ENCODE results near the gene RYR2.

Gene RYR2

DNA sequence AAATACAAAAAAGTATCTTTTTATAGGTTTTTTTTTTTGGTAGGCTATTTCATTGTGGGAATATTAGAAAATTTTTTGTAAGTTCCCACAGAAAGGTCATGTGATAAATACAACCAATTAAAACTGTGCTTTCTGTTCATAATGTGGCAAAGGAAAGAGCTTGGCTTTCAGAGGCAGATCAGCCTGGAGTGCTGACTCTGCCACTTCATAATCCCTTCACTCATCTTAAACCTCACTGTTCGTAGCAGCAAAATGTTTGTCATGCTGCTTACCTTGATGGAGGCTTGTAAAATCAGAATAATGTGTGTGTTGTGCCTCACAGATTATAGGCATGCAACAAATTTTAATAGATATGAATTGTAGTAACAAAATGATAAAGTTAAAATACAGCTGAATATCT, 671.9 kb downstream of the RYR2 start:
- Histone ChIP-seq H3K9me3 (ENCODE audit: control insufficient read depth, low read length) (no peaks in the 10 kb centered on the region), H3K27ac (ENCODE audit: insufficient read depth, low read length, poor library complexity, severe bottlenecking) (no peak overlapping the region), H3K27me3 (replicated peaks; ENCODE audit: control insufficient read depth, insufficient read depth, low read length, poor library complexity, severe bottlenecking) (no peaks in the 10 kb centered on the region), H3K4me3 (ENCODE audit: insufficient read depth, low read depth, low read length, poor library complexity, severe bottlenecking) (no peak overlapping the region), H3K36me3 (ENCODE audit: control insufficient read depth, insufficient read depth, low read length) (no peaks in the 10 kb centered on the region), H3K4me1 (ENCODE audit: control insufficient read depth, insufficient read depth, low read length, poor library complexity, severe bottlenecking) (no peaks in the 10 kb centered on the region)
- DNase-seq: no peak

DNA sequence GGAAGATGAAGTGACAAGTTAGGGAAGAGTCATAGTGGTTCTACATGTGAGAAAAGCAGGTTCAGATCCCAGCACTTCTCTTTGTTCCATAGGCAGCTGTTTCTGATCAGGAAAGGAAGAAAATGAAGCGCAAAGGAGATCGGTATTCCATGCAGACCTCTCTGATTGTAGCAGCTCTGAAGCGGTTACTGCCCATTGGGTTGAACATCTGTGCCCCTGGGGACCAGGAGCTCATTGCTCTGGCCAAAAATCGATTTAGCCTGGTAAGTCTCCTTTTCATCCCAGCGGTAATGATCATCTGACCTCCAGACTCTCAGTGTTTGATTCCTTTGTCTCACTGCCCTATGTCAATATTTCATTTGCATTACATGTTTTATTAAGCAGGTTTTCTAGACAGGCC, 675.1 kb downstream of the RYR2 start:
- Histone ChIP-seq H3K9me3 (ENCODE audit: control insufficient read depth, low read length) (no peaks in the 10 kb centered on the region), H3K4me1 (ENCODE audit: control insufficient read depth, insufficient read depth, low read length, poor library complexity, severe bottlenecking) (no peaks in the 10 kb centered on the region), H3K27me3 (replicated peaks; ENCODE audit: control insufficient read depth, insufficient read depth, low read length, poor library complexity, severe bottlenecking) (no peaks in the 10 kb centered on the region), H3K36me3 (ENCODE audit: control insufficient read depth, insufficient read depth, low read length) (no peaks in the 10 kb centered on the region), H3K4me3 (ENCODE audit: insufficient read depth, low read depth, low read length, poor library complexity, severe bottlenecking) (no peak overlapping the region), H3K27ac (ENCODE audit: insufficient read depth, low read length, poor library complexity, severe bottlenecking) (no peak overlapping the region)
- DNase-seq: no peak

GRCh38 chr1:237730826-237731350, 688.9 kb downstream of the RYR2 start:
- Histone ChIP-seq H3K27ac (ENCODE audit: insufficient read depth, low read length, poor library complexity, severe bottlenecking) (no peak overlapping the region), H3K36me3 (ENCODE audit: control insufficient read depth, insufficient read depth, low read length) (no peaks in the 10 kb centered on the region), H3K4me3 (ENCODE audit: insufficient read depth, low read depth, low read length, poor library complexity, severe bottlenecking) (no peak overlapping the region), H3K4me1 (ENCODE audit: control insufficient read depth, insufficient read depth, low read length, poor library complexity, severe bottlenecking) (no peaks in the 10 kb centered on the region), H3K9me3 (ENCODE audit: control insufficient read depth, low read length) (no peaks in the 10 kb centered on the region), H3K27me3 (replicated peaks; ENCODE audit: control insufficient read depth, insufficient read depth, low read length, poor library complexity, severe bottlenecking) (no peaks in the 10 kb centered on the region)
- no peak for DNase-seq

GRCh38 chr1:237732657-237733056, 690.7 kb downstream of the RYR2 start:
- H3K9me3 ChIP-seq (ENCODE audit: control insufficient read depth, low read length): no peaks in the 10 kb centered on the region
- H3K4me3 ChIP-seq (ENCODE audit: insufficient read depth, low read depth, low read length, poor library complexity, severe bottlenecking): no peak overlapping the region
- no peaks in the 10 kb centered on the region for H3K36me3 ChIP-seq (ENCODE audit: control insufficient read depth, insufficient read depth, low read length)
- no peaks in the 10 kb centered on the region for H3K27me3 ChIP-seq (replicated peaks; ENCODE audit: control insufficient read depth, insufficient read depth, low read length, poor library complexity, severe bottlenecking)
- no peaks in the 10 kb centered on the region for H3K4me1 ChIP-seq (ENCODE audit: control insufficient read depth, insufficient read depth, low read length, poor library complexity, severe bottlenecking)
- DNase-seq: no peak
- H3K27ac ChIP-seq (ENCODE audit: insufficient read depth, low read length, poor library complexity, severe bottlenecking): no peak overlapping the region

DNA sequence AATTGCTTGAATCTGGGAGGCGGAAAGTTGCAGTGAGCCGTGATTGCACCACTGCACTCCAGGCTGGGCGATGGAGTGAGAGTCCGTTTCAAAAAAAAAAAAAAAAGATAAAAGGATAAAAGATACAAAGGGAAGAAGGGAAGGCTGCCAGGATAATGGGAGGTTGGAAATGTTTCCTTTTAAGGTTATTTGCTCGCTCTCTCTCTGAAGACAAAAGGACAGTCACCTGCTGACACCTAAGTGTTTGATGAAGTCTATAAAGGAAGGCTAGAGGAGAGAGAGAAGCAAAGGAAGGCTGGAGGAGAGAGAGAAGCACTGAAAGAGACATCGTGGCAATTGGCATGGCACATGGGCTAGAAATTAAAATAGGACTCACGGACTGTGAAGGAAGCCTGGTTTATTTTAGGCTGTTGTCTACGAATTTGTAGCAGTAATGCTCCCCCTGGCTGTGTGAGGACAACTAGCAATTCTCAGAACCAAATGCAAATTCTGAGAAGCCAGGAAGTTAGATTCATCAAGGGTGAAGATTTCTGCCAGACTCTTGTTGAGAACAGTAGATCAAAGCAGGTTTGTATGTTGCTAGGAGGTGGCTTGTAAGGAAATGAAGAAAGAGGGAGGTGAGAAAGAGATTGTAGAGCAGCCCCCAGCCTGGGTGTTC, 694.5 kb downstream of the RYR2 start:
- Histone ChIP-seq H3K27me3 (replicated peaks; ENCODE audit: control insufficient read depth, insufficient read depth, low read length, poor library complexity, severe bottlenecking) (no peaks in the 10 kb centered on the region), H3K9me3 (ENCODE audit: control insufficient read depth, low read length) (no peaks in the 10 kb centered on the region), H3K36me3 (ENCODE audit: control insufficient read depth, insufficient read depth, low read length) (no peaks in the 10 kb centered on the region), H3K4me1 (ENCODE audit: control insufficient read depth, insufficient read depth, low read length, poor library complexity, severe bottlenecking) (no peaks in the 10 kb centered on the region), H3K4me3 (ENCODE audit: insufficient read depth, low read depth, low read length, poor library complexity, severe bottlenecking) (no peak overlapping the region), H3K27ac (ENCODE audit: insufficient read depth, low read length, poor library complexity, severe bottlenecking) (no peak overlapping the region)
- DNase-seq: no peak

GRCh38 chr1:237737448-237737847, 695.5 kb downstream of the RYR2 start:
- Histone ChIP-seq H3K4me3 (ENCODE audit: insufficient read depth, low read depth, low read length, poor library complexity, severe bottlenecking) (no peak overlapping the region), H3K27ac (ENCODE audit: insufficient read depth, low read length, poor library complexity, severe bottlenecking) (no peak overlapping the region), H3K9me3 (ENCODE audit: control insufficient read depth, low read length) (no peaks in the 10 kb centered on the region), H3K4me1 (ENCODE audit: control insufficient read depth, insufficient read depth, low read length, poor library complexity, severe bottlenecking) (no peaks in the 10 kb centered on the region), H3K27me3 (replicated peaks; ENCODE audit: control insufficient read depth, insufficient read depth, low read length, poor library complexity, severe bottlenecking) (no peaks in the 10 kb centered on the region), H3K36me3 (ENCODE audit: control insufficient read depth, insufficient read depth, low read length) (no peaks in the 10 kb centered on the region)
- DNase-seq: no peak

GRCh38 chr1:237737938-237738610, 696.1 kb downstream of the RYR2 start:
- no peak for DNase-seq
- H3K27me3 ChIP-seq (replicated peaks; ENCODE audit: control insufficient read depth, insufficient read depth, low read length, poor library complexity, severe bottlenecking): no peaks in the 10 kb centered on the region
- no peaks in the 10 kb centered on the region for H3K9me3 ChIP-seq (ENCODE audit: control insufficient read depth, low read length)
- no peak overlapping the region for H3K27ac ChIP-seq (ENCODE audit: insufficient read depth, low read length, poor library complexity, severe bottlenecking)
- H3K36me3 ChIP-seq (ENCODE audit: control insufficient read depth, insufficient read depth, low read length): no peaks in the 10 kb centered on the region
- no peaks in the 10 kb centered on the region for H3K4me1 ChIP-seq (ENCODE audit: control insufficient read depth, insufficient read depth, low read length, poor library complexity, severe bottlenecking)
- no peak overlapping the region for H3K4me3 ChIP-seq (ENCODE audit: insufficient read depth, low read depth, low read length, poor library complexity, severe bottlenecking)

GRCh38 chr1:237740846-237741245, 698.9 kb downstream of the RYR2 start:
- Histone ChIP-seq H3K4me3 (ENCODE audit: insufficient read depth, low read depth, low read length, poor library complexity, severe bottlenecking) (no peak overlapping the region), H3K9me3 (ENCODE audit: control insufficient read depth, low read length) (no peaks in the 10 kb centered on the region), H3K27ac (ENCODE audit: insufficient read depth, low read length, poor library complexity, severe bottlenecking) (no peak overlapping the region), H3K27me3 (replicated peaks; ENCODE audit: control insufficient read depth, insufficient read depth, low read length, poor library complexity, severe bottlenecking) (no peaks in the 10 kb centered on the region), H3K4me1 (ENCODE audit: control insufficient read depth, insufficient read depth, low read length, poor library complexity, severe bottlenecking) (no peaks in the 10 kb centered on the region), H3K36me3 (ENCODE audit: control insufficient read depth, insufficient read depth, low read length) (no peaks in the 10 kb centered on the region)
- DNase-seq: no peak

DNA sequence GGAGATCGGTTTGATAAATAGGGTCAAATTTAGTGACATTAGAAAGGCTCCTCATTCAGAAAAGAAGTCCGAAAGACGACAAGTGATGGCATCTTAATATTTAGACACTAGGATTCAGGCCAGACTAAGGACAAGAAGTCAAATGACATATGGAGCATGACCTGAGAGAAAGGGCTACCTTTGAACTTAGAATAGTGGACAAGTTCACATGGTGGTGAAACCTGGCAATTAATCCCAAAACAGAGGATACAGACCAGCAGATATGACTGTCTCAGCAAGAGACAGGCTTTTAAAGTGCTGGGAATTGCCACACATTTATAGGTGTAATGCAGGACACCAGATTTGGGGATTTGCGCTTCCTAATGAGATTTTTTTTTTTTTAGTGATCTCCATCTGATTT, 703.6 kb downstream of the RYR2 start:
- Histone ChIP-seq H3K4me1 (ENCODE audit: control insufficient read depth, insufficient read depth, low read length, poor library complexity, severe bottlenecking) (no peaks in the 10 kb centered on the region), H3K4me3 (ENCODE audit: insufficient read depth, low read depth, low read length, poor library complexity, severe bottlenecking) (no peak overlapping the region), H3K9me3 (ENCODE audit: control insufficient read depth, low read length) (no peaks in the 10 kb centered on the region), H3K36me3 (ENCODE audit: control insufficient read depth, insufficient read depth, low read length) (no peaks in the 10 kb centered on the region), H3K27ac (ENCODE audit: insufficient read depth, low read length, poor library complexity, severe bottlenecking) (no peak overlapping the region), H3K27me3 (replicated peaks; ENCODE audit: control insufficient read depth, insufficient read depth, low read length, poor library complexity, severe bottlenecking) (no peaks in the 10 kb centered on the region)
- DNase-seq: no peak

DNA sequence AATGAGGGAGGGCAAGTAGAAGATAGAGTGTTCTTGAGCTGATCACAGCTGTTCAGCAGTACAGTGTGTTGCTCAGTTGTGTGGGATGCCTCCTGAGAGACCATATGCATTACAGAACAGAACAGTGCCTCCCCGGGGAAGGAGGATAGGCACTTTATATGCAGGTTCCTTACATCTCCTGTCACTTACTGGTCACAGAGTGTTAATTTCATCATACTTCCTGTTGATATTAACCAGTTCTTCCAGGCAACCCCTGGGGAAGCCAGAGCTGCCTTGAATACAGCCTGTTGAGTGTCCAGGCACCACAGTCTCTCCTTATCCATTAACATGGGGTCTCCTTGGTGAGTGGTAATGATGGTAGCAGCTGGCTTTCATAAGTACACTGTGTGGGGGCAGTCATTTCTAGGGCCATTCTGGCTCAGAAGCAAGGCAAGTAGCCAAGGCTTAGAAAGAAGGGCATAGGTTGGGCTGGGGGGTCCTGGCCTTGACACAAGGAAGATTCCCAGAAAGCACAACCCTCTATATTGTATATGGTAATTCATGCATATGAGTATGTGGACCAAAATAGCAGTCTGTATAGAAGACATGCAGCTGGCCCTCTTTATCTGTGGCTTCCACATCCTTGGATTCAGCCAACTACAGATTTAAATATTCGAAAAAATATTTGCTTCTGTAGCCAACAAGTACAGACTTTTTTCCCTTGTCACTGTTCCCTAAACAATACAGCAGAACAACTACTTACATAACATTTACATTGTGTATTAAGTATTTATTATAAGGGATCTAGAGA, 706.4 kb downstream of the RYR2 start:
- H3K27me3 ChIP-seq (replicated peaks; ENCODE audit: control insufficient read depth, insufficient read depth, low read length, poor library complexity, severe bottlenecking): no peaks in the 10 kb centered on the region
- no peak overlapping the region for H3K4me3 ChIP-seq (ENCODE audit: insufficient read depth, low read depth, low read length, poor library complexity, severe bottlenecking)
- H3K36me3 ChIP-seq (ENCODE audit: control insufficient read depth, insufficient read depth, low read length): no peaks in the 10 kb centered on the region
- no peak overlapping the region for H3K27ac ChIP-seq (ENCODE audit: insufficient read depth, low read length, poor library complexity, severe bottlenecking)
- H3K9me3 ChIP-seq (ENCODE audit: control insufficient read depth, low read length): no peaks in the 10 kb centered on the region
- DNase-seq: no peak
- H3K4me1 ChIP-seq (ENCODE audit: control insufficient read depth, insufficient read depth, low read length, poor library complexity, severe bottlenecking): no peaks in the 10 kb centered on the region
